Activated CD4-positive, CD25-positive, alpha-beta regulatory T cell treated with anti-CD3 and anti-CD28 coated beads, Interleukin-2, amount 50 U/mL, for 24 hours (primary cell): ENCODE data around the gene CD79B.

Experiments
- ATAC-seq, 2 donors: fragments of 150-1000 bp; cut with Tn5 transposase; one replicate each; pipeline ENCODE4 v1.10.0; 2021; ENCODE audit warnings: mild to moderate bottlenecking in 1 of 2, moderate library complexity in 1 of 2

Gene CD79B

GRCh38 chr17:63950940-63951907 lies 19.1 kb upstream of the CD79B start:
- ATAC-seq = no peak

GRCh38 chr17:63949576-63950250 lies 17.6 kb upstream of the CD79B start:
- ATAC-seq = no peak

- no peak for ATAC-seq
Observed at GRCh38 chr17:63948521-63948920, 16.4 kb upstream of the CD79B start.

DNA sequence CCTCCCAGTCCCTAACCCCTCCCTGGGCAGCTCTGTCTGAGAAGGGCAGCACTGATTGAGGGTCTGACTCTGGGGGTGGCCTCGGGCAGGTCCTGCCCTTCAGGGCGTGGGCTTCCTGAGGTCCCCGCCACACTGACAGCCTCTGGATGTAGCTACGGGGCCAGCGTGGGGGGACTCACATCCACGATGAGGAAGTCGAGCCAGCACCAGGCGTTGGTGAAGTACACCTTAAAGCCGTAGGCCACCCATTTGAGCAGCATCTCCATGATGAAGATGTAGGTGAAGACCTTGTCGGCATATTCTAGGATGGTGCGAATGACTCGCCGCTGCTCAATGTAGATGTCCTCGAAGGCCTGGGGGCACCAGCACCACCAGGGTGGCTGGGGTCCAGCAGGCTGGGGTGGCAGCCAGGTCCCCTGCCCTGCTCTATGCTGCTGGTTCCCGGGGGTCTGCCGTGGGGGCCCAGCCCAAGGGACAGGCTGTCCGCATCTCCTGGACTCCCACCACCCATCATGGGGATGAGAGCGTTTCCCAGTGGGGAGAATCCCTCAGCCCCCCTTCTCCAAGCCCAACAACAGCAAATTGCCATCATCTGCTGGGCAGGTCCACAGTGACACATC lies 15.7 kb upstream of the CD79B start:
- ATAC-seq = no peak

DNA sequence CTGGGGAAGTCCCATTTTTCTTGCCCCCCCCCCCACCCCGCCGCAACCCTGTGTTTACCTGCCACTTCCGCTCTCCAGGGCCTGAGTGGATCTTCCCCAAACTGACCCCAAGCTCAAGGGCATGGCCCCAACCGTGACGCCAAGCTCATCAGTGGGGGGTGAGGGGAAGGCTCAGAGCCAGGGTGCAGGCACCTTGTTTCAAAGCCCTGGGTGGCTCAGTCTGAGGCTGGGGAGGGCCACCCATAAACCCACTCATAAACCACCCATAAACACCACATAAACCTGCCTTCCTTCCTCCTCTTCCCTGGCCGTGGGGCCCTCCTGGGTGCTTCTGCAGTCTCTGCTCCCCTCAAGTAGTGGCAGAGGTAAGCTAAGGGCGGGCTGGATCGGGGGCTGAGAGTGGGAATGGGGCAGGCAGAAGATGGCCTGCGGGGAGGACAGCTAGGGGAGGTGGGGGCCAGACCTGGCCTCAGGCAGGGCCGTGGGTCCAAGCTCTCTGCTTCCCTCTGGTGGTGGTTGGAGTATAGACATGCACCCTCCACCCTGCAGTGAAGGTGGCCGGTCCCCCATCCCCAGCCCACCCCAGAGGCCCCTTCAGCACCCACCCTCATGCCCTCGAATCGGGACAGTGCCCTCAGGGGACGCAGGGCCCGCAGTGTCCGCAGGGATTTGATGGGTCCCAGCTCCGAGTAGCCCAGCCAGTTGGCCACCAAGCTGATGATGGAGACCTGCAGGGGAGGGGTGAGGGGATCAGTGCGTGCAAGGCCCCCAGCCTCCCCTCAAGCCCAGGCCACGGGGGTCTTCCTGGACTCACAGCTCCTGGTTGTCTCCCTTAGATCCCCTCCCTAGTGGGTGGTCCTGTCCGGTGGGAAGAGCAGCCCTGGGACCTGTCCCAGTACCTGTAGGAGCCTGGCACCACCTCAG lies 14.6 kb upstream of the CD79B start:
- ATAC-seq = peak; percentile 80 to 83

GRCh38 chr17:63945784-63946439 lies 13.8 kb upstream of the CD79B start:
- ATAC-seq = no peak

DNA sequence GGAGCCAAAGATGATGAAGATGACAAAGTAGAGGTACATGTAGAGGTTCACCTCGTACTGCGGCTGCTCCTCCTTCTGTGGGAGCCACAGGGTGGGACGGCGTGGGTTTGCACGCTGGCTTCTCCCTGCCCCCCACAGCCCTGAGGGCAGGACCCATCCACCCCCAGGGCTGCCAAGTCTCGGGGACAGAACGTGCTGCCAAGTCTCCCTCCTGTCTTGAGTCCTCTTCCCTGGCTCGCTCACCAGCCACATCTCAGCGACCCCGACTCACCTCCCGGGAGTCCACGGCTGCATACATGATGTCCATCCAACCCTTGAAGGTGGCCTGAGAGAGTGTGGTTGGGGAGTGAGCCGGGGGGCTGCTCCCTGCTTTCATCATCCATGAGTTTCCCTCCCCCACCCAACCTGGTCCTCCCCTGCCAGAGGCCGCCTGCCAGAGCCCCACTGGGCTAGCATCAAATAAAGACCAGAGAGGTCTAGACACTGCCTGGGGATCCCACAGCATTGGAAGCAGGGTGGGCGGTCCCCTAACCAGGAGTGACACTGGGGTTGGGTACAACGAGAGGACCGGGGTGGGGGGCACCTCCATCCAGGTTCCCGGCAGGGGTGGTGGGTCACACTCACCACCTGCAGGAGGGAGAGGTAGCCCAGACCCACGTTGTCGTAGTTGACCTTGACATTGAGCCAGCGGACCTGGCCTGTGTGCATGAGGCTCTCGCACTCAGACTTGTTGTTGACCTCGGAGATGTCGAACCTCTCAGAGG lies 12.8 kb upstream of the CD79B start:
- ATAC-seq = no peak

- no peak for ATAC-seq
Observed at GRCh38 chr17:63943745-63944144, 11.6 kb upstream of the CD79B start.

GRCh38 chr17:63942309-63942985 lies 10.3 kb upstream of the CD79B start:
- no peak for ATAC-seq

DNA sequence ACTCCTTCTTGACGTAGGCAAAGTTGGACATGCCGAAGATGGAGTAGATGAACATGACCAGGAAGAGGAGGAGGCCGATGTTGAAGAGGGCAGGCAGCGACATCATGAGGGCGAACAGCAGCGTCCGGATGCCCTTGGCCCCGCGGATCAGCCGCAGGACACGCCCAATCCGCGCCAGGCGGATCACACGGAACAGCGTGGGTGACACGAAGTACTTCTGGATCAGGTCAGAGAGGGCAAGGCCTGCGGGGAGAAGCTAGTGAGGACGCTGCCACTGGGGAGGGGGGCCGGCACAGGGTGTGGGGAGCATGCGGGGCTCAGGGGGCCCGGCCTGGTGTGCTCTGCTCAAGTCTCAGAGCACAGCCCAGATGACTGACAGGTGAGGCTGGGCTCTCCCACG lies 9.6 kb upstream of the CD79B start:
- ATAC-seq = no peak

DNA sequence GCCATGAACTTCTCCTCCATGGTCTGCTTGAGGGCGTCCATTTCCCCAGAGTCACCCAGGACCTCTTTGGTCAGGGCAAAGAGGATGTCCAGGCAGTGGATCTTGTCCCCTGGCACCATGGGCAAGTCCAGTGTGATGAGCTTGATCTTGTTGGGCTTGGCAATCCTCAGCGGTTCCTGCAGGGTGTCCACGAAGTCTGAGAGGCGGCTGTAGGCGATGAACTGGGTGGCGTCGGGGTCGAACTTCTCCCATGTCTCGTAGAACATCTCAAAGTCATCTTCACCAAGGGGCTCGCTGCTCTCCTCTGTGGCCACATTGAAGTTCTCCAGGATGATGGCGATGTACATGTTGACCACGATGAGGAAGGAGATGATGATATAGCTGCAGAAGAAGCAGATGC lies 9.0 kb upstream of the CD79B start:
- ATAC-seq = no peak

GRCh38 chr17:63940584-63940983 lies 8.5 kb upstream of the CD79B start:
- ATAC-seq = no peak

- ATAC-seq = no peak
Observed at GRCh38 chr17:63939884-63940283, 7.8 kb upstream of the CD79B start.

DNA sequence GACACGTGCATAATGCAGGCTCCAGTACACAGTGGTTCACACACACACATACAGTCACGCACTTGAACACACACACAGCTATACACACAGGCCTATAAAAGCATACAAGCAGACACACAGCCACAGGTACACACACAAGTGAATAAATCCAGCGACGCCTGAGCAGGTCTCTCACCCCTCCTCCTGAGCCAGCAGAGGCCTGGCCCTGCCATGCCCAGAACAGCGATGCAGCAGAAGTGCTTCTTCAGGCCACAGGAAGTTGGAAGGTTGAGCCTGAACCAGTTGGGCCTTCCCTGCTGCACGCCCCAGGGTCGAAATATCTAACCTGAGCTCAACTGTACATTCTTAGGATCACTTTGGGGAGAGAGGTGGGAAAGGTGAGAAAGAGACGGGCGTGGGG lies 7.3 kb upstream of the CD79B start:
- no peak for ATAC-seq

DNA sequence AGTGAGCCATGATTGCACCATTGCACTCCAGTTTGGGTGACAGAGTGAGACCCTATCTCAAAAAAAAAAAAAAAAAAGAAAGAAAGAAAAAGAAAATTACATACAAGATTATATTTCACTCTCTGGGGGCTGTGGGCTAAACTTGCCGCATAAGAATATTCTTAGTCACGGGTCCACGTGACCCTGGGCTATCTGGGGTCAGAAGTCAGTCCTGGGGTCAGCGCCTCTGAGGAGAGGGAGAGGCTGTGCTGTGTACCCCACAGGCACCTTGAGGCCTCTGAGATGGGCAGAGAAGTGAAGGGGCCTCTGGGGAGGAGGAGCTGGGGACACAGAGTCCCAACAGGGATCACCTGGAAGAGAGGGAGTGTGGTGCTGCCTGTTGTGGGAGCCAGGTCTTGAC lies 5.8 kb upstream of the CD79B start:
- ATAC-seq = no peak

GRCh38 chr17:63937319-63937718 lies 5.2 kb upstream of the CD79B start:
- no peak for ATAC-seq

- no peak for ATAC-seq
Observed at GRCh38 chr17:63934183-63935112, 2.3 kb upstream of the CD79B start.

DNA sequence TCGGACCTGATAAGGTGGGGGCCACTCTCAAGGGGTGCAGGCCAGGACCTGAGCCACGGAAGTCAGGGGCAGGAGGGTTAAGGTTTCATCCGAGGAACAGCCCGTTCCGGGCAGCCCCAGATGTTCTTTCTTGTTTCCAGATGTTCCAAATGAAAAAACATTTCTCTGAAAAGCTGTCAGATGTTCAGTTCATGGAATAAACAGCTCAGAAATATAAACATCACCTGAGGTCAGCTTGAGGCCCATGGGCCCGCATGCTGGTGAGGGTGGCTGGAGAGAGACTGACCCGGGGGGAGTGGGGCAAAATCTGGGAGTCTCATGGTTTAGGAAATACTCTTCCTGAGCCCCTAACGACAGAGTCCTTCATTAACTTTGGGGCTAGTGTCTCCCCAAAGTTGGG lies 1.5 kb upstream of the CD79B start:
- ATAC-seq = no peak

GRCh38 chr17:63932721-63933120 lies 590 bp upstream of the CD79B start:
- no peak for ATAC-seq
